ENCODE measurements around the gene CDH4.

The CDH4 gene

DNA sequence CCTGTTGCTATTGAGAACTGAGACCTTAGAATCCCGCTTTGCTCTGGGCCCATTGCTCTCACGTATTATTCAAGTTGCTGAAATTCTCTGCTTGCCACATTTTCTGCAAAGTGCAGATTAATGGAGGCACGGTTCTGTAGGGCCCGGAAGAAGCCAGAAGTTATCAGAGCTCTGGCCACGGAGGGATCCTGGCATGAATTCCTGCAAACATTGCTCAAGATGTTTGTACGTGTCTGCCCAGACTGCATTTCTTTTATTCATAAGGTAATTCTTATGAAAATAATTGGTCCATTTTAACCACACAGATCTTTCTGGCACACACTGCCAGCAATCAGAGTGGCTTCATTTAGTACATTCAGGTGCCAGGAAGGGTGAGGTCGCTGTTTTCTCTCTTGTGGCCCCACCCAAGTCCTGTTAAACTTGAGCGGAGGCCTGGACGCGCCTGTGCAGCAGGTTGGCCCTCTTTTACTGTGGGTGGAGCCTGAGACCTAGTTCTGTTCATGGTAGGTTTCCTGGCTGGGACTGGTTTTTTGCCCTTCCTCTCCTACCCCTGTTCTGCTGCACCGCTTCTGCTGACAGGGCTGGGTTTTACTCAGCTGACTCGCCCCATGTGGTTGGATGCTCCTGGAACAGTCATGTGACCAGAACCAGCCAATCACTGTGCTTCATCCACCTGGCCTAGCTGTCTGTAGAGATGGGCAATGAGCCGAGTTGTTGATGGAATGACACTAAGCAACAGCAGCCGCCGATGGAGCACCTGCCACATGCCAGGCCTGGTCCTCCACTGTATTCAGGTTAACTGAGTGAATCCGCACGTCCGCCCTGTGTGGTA, 230.2 kb downstream of the CDH4 start:
- DNase-seq (ENCODE audit: extremely low spot score), result no peak
- POLR2A ChIA-PET, result no interaction called here
- TF ChIP-seq, protein P1, sequence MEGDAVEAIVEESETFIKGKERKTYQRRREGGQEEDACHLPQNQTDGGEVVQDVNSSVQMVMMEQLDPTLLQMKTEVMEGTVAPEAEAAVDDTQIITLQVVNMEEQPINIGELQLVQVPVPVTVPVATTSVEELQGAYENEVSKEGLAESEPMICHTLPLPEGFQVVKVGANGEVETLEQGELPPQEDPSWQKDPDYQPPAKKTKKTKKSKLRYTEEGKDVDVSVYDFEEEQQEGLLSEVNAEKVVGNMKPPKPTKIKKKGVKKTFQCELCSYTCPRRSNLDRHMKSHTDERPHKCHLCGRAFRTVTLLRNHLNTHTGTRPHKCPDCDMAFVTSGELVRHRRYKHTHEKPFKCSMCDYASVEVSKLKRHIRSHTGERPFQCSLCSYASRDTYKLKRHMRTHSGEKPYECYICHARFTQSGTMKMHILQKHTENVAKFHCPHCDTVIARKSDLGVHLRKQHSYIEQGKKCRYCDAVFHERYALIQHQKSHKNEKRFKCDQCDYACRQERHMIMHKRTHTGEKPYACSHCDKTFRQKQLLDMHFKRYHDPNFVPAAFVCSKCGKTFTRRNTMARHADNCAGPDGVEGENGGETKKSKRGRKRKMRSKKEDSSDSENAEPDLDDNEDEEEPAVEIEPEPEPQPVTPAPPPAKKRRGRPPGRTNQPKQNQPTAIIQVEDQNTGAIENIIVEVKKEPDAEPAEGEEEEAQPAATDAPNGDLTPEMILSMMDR (IDR thresholded peaks at IDR 0.05; ENCODE audit: control extremely low read depth, extremely low read depth, low read depth, missing control alignments), result no peak
- CTCF ChIA-PET, result no interaction called here

- TF ChIP-seq, protein P1 (IDR thresholded peaks at IDR 0.05; ENCODE audit: control extremely low read depth, extremely low read depth, low read depth, missing control alignments), result no peak
- POLR2A ChIA-PET, result no interaction called here
- DNase-seq (ENCODE audit: extremely low spot score), result no peak
- CTCF ChIA-PET, result no interaction called here
Measured at GRCh38 chr20:61482901-61483300, 230.8 kb downstream of the CDH4 start.

DNA sequence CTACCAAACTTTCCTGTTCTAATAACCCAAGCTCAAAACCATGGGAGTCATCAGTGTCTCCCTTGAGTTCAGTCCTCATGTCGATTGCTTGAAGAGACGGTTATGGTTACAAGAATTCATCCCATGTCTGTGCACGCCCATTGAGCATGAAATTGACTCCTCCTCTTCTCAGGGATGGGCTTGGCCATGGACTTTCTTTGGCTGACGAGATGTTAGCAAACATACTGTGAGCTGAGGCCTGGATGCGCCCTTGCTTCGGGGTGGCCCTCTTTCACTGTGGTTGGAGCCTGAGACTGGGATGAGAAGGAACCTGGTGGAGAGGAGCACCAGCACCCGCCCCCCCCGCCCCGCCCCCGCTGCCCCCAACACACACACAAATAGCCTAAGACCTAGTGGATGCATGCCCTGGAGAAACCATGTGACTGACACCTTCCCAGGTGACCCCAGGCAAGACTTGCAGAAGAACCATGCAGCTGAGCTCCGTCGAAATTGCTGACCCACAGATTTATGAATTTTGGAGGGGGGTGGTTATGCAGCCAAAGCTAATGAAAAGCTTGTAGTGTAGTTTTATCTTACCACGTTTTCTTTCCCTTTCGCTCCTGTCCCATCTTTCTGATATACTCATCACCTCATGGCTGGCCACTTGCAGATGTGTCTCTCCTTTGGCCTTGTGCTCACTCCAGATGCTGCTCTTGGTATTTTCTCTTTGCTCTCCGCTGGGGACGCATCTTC, 231.4 kb downstream of the CDH4 start:
- ChIA-PET CTCF (no interaction called here), POLR2A (no interaction called here)
- DNase-seq (ENCODE audit: extremely low spot score), result no peak
- TF ChIP-seq, protein P1 (IDR thresholded peaks at IDR 0.05; ENCODE audit: control extremely low read depth, extremely low read depth, low read depth, missing control alignments), result no peak

- ChIA-PET CTCF (no interaction called here), POLR2A (no interaction called here)
- no peak for DNase-seq (ENCODE audit: extremely low spot score)
- TF ChIP-seq, protein P1 (IDR thresholded peaks at IDR 0.05; ENCODE audit: control extremely low read depth, extremely low read depth, low read depth, missing control alignments), result no peak
Measured at GRCh38 chr20:61486198-61486597, 234.1 kb downstream of the CDH4 start.

- no peak for DNase-seq (ENCODE audit: extremely low spot score)
- TF ChIP-seq, protein P1 (IDR thresholded peaks at IDR 0.05; ENCODE audit: control extremely low read depth, extremely low read depth, low read depth, missing control alignments), result no peak
- ChIA-PET CTCF (no interaction called here), POLR2A (no interaction called here)
Measured at GRCh38 chr20:61487346-61487996, 235.4 kb downstream of the CDH4 start.

GRCh38 chr20:61487997-61488371, 235.9 kb downstream of the CDH4 start:
- ChIA-PET CTCF (no interaction called here), POLR2A (no interaction called here)

More at GRCh38 chr20:61487997-61488371, 235.9 kb downstream of the CDH4 start:
- TF ChIP-seq, protein P1 (IDR thresholded peaks at IDR 0.05; ENCODE audit: control extremely low read depth, extremely low read depth, low read depth, missing control alignments), result no peak
- no peak for DNase-seq (ENCODE audit: extremely low spot score)
